SK-N-MC (cell line): Measurements from ENCODE around the gene GABRA5.

Source experiments
- DNase-seq: peaks from one replicate; pipeline ENCODE4 v3.0.0-alpha.2; 2011; ENCODE audit warnings: low read depth, low spot score
- H3K27ac ChIP-seq: fragments of 200-600 bp; sonication (generic); 2 replicates; pipeline ENCODE4 v1.5.1; 2016; ENCODE audit warnings: mixed run types
- H3K36me3 ChIP-seq: fragments of 200-600 bp; sonication (generic); 2 replicates; pipeline ENCODE4 v1.6.1; 2017; ENCODE audit warnings: antibody characterized with exemption, low read length, mixed read lengths; ENCODE audit not compliant: insufficient read depth
- H3K4me3 ChIP-seq: fragments of 200-600 bp; sonication (generic); 2 replicates; pipeline ENCODE4 v1.5.1; 2016
- H3K9ac ChIP-seq: fragments of 200-600 bp; sonication (generic); 2 replicates; pipeline ENCODE4 v1.8.0; 2017; ENCODE audit warnings: mixed run types, mixed read lengths; ENCODE audit not compliant: insufficient read length
- H3K9me3 ChIP-seq: fragments of 200-600 bp; sonication (generic); 2 replicates; pipeline ENCODE4 v1.6.1; 2017; ENCODE audit warnings: low read depth, mild to moderate bottlenecking, antibody characterized with exemption, low read length, moderate library complexity, mixed read lengths
- EZH2 ChIP-seq: fragments of 200-600 bp; sonication (generic); IDR thresholded peaks from one replicate; pipeline ENCODE4 v1.6.1; 2017; ENCODE audit warnings: antibody characterized with exemption
- FOXP2 ChIP-seq: optimal IDR thresholded peaks from 2 replicates; pipeline ENCODE3; 2011; ENCODE audit warnings: mild to moderate bottlenecking, moderate library complexity; ENCODE audit not compliant: insufficient read depth; ENCODE audit errors: extremely low read length, control extremely low read depth
- POLR2AphosphoS5 ChIP-seq: IDR thresholded peaks from 2 replicates; pipeline ENCODE4 v1.6.1; 2012; ENCODE audit warnings: mild to moderate bottlenecking, low read depth, low read length, borderline replicate concordance

The GABRA5 gene

GRCh38 chr15:26981492-26981891 lies 114.6 kb downstream of the GABRA5 start:
- Histone ChIP-seq H3K36me3 (no peaks in the 10 kb centered on the region), H3K9me3 (no peaks in the 10 kb centered on the region), H3K9ac (no peak overlapping the region), H3K4me3 (no peak overlapping the region), H3K27ac (no peak overlapping the region)
- DNase-seq: no peak
- TF ChIP-seq POLR2AphosphoS5 (no peak), FOXP2 (no peak), EZH2 (no peak)

- no peak for DNase-seq
- Histone ChIP-seq H3K9ac (no peak overlapping the region), H3K4me3 (no peak overlapping the region), H3K27ac (no peak overlapping the region), H3K36me3 (no peaks in the 10 kb centered on the region), H3K9me3 (no peaks in the 10 kb centered on the region)
- TF ChIP-seq FOXP2 (no peak), EZH2 (no peak), POLR2AphosphoS5 (no peak)
Observed at GRCh38 chr15:26983822-26984221, 117.0 kb downstream of the GABRA5 start.

GRCh38 chr15:26985050-26985449 lies 118.2 kb downstream of the GABRA5 start:
- Histone ChIP-seq H3K4me3 (no peak overlapping the region), H3K36me3 (no peaks in the 10 kb centered on the region), H3K9me3 (no peaks in the 10 kb centered on the region), H3K27ac (no peak overlapping the region), H3K9ac (no peak overlapping the region)
- TF ChIP-seq EZH2: no peak
- no peak for TF ChIP-seq FOXP2
- no peak for TF ChIP-seq POLR2AphosphoS5
- DNase-seq: no peak

- DNase-seq: no peak
- TF ChIP-seq POLR2AphosphoS5 (no peak), EZH2 (no peak), FOXP2 (no peak)
- Histone ChIP-seq H3K4me3 (no peak overlapping the region), H3K9ac (no peak overlapping the region), H3K36me3 (no peaks in the 10 kb centered on the region), H3K27ac (no peak overlapping the region), H3K9me3 (no peaks in the 10 kb centered on the region)
Observed at GRCh38 chr15:26996250-26996649, 129.4 kb downstream of the GABRA5 start.
